GM12878 (cell line): ENCODE results near the gene ATXN7L1. TPM values are rescaled to one million over a fixed set of nuclear protein-coding genes. Genes with fewer than 3 reads are reported as not detected.

Source experiments
- ATAC-seq: fragments of 200-7000 bp; cut with Tn5 transposase; 3 replicates; pipeline ENCODE4 v1.9.1; 2020; ENCODE audit warnings: mild to moderate bottlenecking, moderate library complexity
- BruUV-seq: library from RNA; stranded (reverse); fragments of 400-500 nt; replicated peaks from 2 replicates; lab custom pipeline; 2021; lab: Mats Ljungman, UMichigan
- CTCF ChIA-PET: fragments of 300-600 bp; sonication (Branson Sonifier 250); formaldehyde crosslinking; extraction: SDS; loops from one replicate; lab custom pipeline; 2021; ENCODE audit warnings: inconsistent platforms; lab: Yijun Ruan, JAX
- POLR2A ChIA-PET: fragments of 350-600 bp; formaldehyde crosslinking; extraction: SDS; loops from one replicate; lab custom pipeline; 2021; ENCODE audit warnings: inconsistent platforms; lab: Charles Lee
- RAD21 ChIA-PET: fragments of 300-600 bp; sonication (Branson Sonifier 250); formaldehyde crosslinking; loops from one replicate; lab custom pipeline; 2023; ENCODE audit warnings: antibody characterized with exemption; ENCODE audit not compliant: unreplicated experiment; lab: Charles Lee
- SMC1A ChIA-PET: fragments of 300-600 bp; sonication (Branson Sonifier 250); formaldehyde crosslinking; loops from one replicate; lab custom pipeline; 2023; ENCODE audit not compliant: unreplicated experiment, uncharacterized antibody; lab: Charles Lee
- DNase-seq: peaks from one replicate; pipeline ENCODE4 v3.0.0-alpha.2; 2011; ENCODE audit warnings: low read depth, low spot score
- FAIRE-seq: peaks from 3 replicates; lab custom pipeline; 2011; peaks lifted over from hg19 to GRCh38; lab: Jason Lieb, UNC
- H2AFZ ChIP-seq: 2 replicates; pipeline ENCODE4 v1.6.0; 2011; ENCODE audit warnings: low read depth, low read length, control low read depth; ENCODE audit not compliant: control insufficient read depth
- H3K27ac ChIP-seq: 2 replicates; pipeline ENCODE4 v1.5.1; 2011; ENCODE audit warnings: control low read depth; ENCODE audit not compliant: control insufficient read depth, insufficient read depth
- H3K27me3 ChIP-seq, 2 experiments: replicated peaks in 1 of 2; 2 replicates each; pipeline versions ENCODE4 v1.6.0 to v1.6.1; 2011; ENCODE audit warnings: low read length in 1 of 2; ENCODE audit not compliant: control insufficient read depth in 2 of 2, insufficient read depth in 2 of 2
- H3K36me3 ChIP-seq, 2 experiments: 2 replicates each; pipeline ENCODE4 v1.5.1; 2011; ENCODE audit warnings: low read length in 1 of 2; ENCODE audit not compliant: control insufficient read depth in 2 of 2, insufficient read depth in 2 of 2
- H3K4me1 ChIP-seq: 2 replicates; pipeline ENCODE4 v1.6.1; 2011; ENCODE audit warnings: mild to moderate bottlenecking, low read length, moderate library complexity, mixed read lengths; ENCODE audit not compliant: control insufficient read depth, insufficient read depth
- H3K4me2 ChIP-seq: 2 replicates; pipeline ENCODE4 v1.6.0; 2011; ENCODE audit warnings: control low read depth; ENCODE audit not compliant: control insufficient read depth, insufficient read depth
- H3K4me3 ChIP-seq: fragments of 200-600 bp; sonication (generic); 2 replicates; pipeline ENCODE4 v1.5.1; 2016
- H3K79me2 ChIP-seq: 2 replicates; pipeline ENCODE4 v1.6.0; 2011; ENCODE audit warnings: low read length; ENCODE audit not compliant: control insufficient read depth, insufficient read depth
- H3K9ac ChIP-seq: 2 replicates; pipeline ENCODE4 v1.8.0; 2011; ENCODE audit warnings: low read length, control low read depth, mixed read lengths; ENCODE audit not compliant: control insufficient read depth, insufficient read depth
- H3K9me3 ChIP-seq: replicated peaks from 3 replicates; pipeline ENCODE4 v1.5.1; 2011; ENCODE audit warnings: mild to moderate bottlenecking, low read length; ENCODE audit not compliant: control insufficient read depth, insufficient read depth
- H4K20me1 ChIP-seq: 2 replicates; pipeline ENCODE4 v1.6.0; 2011; ENCODE audit not compliant: control insufficient read depth, insufficient read depth
- IKZF1 ChIP-seq: fragments of 450-650 bp; conservative IDR thresholded peaks from 2 replicates; pipeline ENCODE4 v1.6.1; 2017; ENCODE audit warnings: antibody characterized with exemption, mild to moderate bottlenecking
- MXI1 ChIP-seq: fragments of 150-350 bp; IDR thresholded peaks from 2 replicates; pipeline ENCODE4 v1.6.1; 2011; ENCODE audit warnings: low read depth, mild to moderate bottlenecking, inconsistent platforms, low read length, improper control_type of control experiment
- TCF7 ChIP-seq: IDR thresholded peaks from 2 replicates; pipeline ENCODE4 v1.6.1; 2014; ENCODE audit warnings: antibody characterized with exemption, borderline replicate concordance
- WGBS: methylation state at CpG from one replicate; pipeline ENCODE4 v1.1.6; 2016; ENCODE audit warnings: low lambda C conversion rate; ENCODE audit not compliant: insufficient replicate concordance, insufficient coverage; ENCODE audit errors: missing lambda C conversion rate; 5-methylcytosine and 5-hydroxymethylcytosine counted together
- in situ Hi-C: fragments of 300-500 bp; cut with MboI; formaldehyde crosslinking; loops from 9 replicates; pipeline ENCODE4 v1.14.3; 2018; ENCODE audit warnings: mixed read lengths
- intact Hi-C: fragments of 100-400 bp; cut with micrococcal nuclease; formaldehyde crosslinking; loops from one replicate; pipeline ENCODE4 v1.14.2; 2022; ENCODE audit not compliant: unreplicated experiment
- polyA plus RNA-seq, 11 experiments: library from polyadenylated mRNA; depleted of rRNA in 4 of 11; unstranded in 6 of 11; stranded (reverse) in 5 of 11; fragments of >200 nt; fragmentation: Nextera tagmentation in 4 of 11; fragmentation: Illumina TruSeq in 1 of 11; extraction: Ambion mirVana in 4 of 11; extraction: Trizol in 1 of 11; gene quantifications; 1 replicate in 1 of 11; 2 replicates in 10 of 11; pipeline versions ENCODE4 v1.2.1 to v1.2.3, GENCODE V29; 2011 to 2016; ENCODE audit warnings: inconsistent platforms in 2 of 11, missing spikeins in 2 of 11, low read depth in 1 of 11
- total RNA-seq, 4 experiments: library from RNA; depleted of rRNA in 3 of 4; stranded (reverse); fragments of >200 nt in 3 of 4; fragmentation: Illumina TruSeq in 1 of 4; extraction: Trizol in 1 of 4; gene quantifications; 2 replicates each; pipeline versions ENCODE4 v1.2.1 to v1.2.3, GENCODE V29; 2013 to 2021

The ATXN7L1 gene
- total and polyA plus RNA-seq, 10 of the 15 experiments (the other 5 are each of a cell fraction or from before 2014, with no cell fraction given): 0.40 to 2.9 (median 1.2) TPM

GRCh38 chr7:105828141-105828540 lies 48.3 kb downstream of the ATXN7L1 start:
- intact Hi-C loops (no loop called here), in situ Hi-C loops (no loop called here)
- Histone ChIP-seq H3K9me3 (no peaks in the 10 kb centered on the region; the same call in 2 of the 3 replicates), H2AFZ (no peak overlapping the region), H3K36me3 (no peaks in the 10 kb centered on the region), H3K4me1 (no peaks in the 10 kb centered on the region; the same call in 1 of the 2 replicates), H3K4me3 (no peak overlapping the region), H3K79me2 (no peaks in the 10 kb centered on the region), H3K27ac (no peak overlapping the region), H3K4me2 (no peak overlapping the region), H3K27me3 (peaks cover 2 to 12% of the 10 kb centered on the region in 2 experiments; a peak in 3 of 4 replicates), H3K9ac (no peak overlapping the region), H4K20me1 (no peaks in the 10 kb centered on the region)
- no peak for ATAC-seq
- CTCF ChIA-PET: interaction anchor here (1.6 kb wide), 1 partner anchor 67 kb away, joined by 7 read pairs; no protein-coding TSS in a partner anchor
- no peak for DNase-seq
- POLR2A ChIA-PET: no interaction called here
- FAIRE-seq: no peak
- no peak for TF ChIP-seq MXI1
- 36% methylated on average over 2 of the region's 2 CpGs for WGBS
- RAD21 ChIA-PET: interaction anchor here (1.6 kb wide), 1 partner anchor 19 kb away, joined by 4 read pairs; no protein-coding TSS in a partner anchor
- SMC1A ChIA-PET: interaction anchor here (1.0 to 1.3 kb wide), 2 partner anchors 20 to 21 kb away, joined by 3 to 5 read pairs; no protein-coding TSS in a partner anchor
- BruUV-seq: no TSS peak

GRCh38 chr7:105827151-105827875 lies 49.1 kb downstream of the ATXN7L1 start:
- H2AFZ ChIP-seq: no peak overlapping the region
- intact Hi-C loops: no loop called here
- H3K4me2 ChIP-seq: no peak overlapping the region
- CTCF ChIA-PET: interaction anchor here (2.5 kb wide), 1 partner anchor 170 kb away, joined by 6 read pairs; no protein-coding TSS in a partner anchor
- TF ChIP-seq IKZF1 (0 out of 2 replicates have a peak, but pooled peaks have one; percentile 22), TCF7 (no peak)
- TF ChIP-seq, all 136 proteins: peak for 1
- no peaks in the 10 kb centered on the region for H3K79me2 ChIP-seq
- ATAC-seq (no peak), FAIRE-seq (no peak), DNase-seq (no peak)
- no peak overlapping the region for H3K27ac ChIP-seq
- BruUV-seq: no TSS peak
- H3K4me3 ChIP-seq: no peak overlapping the region
- ChIA-PET POLR2A (interaction anchor here (0.7 kb wide), 1 partner anchor 51 kb away, joined by 3 read pairs; no protein-coding TSS in a partner anchor), RAD21 (interaction anchor here (0.5 to 1.6 kb wide), 2 partner anchors 18 to 63 kb away, joined by 3 to 4 read pairs; no protein-coding TSS in a partner anchor), SMC1A (interaction anchor here (1.2 kb wide), 1 partner anchor 61 kb away, joined by 4 read pairs; no protein-coding TSS in a partner anchor)
- H3K9me3 ChIP-seq: no peaks in the 10 kb centered on the region; the same call in 2 of the 3 replicates
- H3K27me3 ChIP-seq: peaks cover 2 to 12% of the 10 kb centered on the region in 2 experiments; a peak in 3 of 4 replicates
- no peaks in the 10 kb centered on the region for H3K36me3 ChIP-seq
- no peaks in the 10 kb centered on the region for H4K20me1 ChIP-seq
- WGBS: 53% methylated on average over 7 of the region's 7 CpGs
- no peak overlapping the region for H3K9ac ChIP-seq
- no peaks in the 10 kb centered on the region; the same call in 1 of the 2 replicates for H3K4me1 ChIP-seq
- in situ Hi-C loops: no loop called here
